Epithelial cell of prostate (primary cell): Measurements from ENCODE around the gene IL1RAPL2.
A peak's percentile ranks its signal among the peaks of the same experiment; 100 is the strongest.
"Not testable (repeated sequence)": the region's sequence is repeated elsewhere in the genome, so short reads cannot be mapped to it uniquely, and the experiment has no call there.

ENCODE experiments used
- DNase-seq: peaks from one replicate; pipeline ENCODE4 v3.0.0-alpha.2; 2011; ENCODE audit warnings: low read depth, low spot score
- H3K27ac ChIP-seq: fragments of 450-650 bp; 2 replicates; pipeline ENCODE4 v1.5.1; 2017; ENCODE audit warnings: mild to moderate bottlenecking

Gene IL1RAPL2

DNA sequence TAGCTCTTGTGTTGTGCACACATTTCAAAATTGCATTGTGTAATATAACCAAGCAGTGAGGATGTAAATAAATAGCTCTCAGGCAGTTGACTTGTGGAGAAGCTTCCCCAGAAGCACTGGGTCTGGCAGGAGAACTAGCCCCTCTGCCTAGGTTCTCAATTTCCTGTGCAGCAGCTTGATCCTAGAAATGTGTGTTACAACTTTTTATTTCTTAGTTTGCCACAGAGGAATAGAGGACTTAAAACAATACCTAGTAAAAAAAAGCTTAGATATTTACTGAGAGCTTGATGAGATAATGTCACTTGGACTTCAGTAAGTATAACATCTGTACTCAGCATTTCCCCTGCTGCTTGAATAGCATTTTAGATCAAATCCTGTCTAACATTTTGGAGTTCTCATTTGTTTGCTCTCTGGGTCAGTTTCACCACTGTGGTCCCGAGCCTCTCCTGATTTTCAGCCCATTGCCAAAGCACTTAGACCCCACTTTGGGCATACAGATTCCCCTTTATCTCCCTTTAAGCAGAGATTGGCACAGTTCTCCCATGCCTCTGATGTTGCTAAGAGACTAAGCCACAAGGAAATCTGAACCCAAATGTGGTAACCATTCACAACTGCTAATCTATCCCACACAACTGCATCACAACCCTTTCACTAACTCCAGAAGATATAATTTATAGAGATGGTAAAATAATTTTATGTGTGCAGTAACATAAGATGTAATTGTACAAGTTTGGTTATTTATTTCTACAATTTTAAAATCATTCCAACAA is 1158.2 kb downstream of the IL1RAPL2 start:
- no peak overlapping the region for H3K27ac ChIP-seq
- no peak for DNase-seq

- H3K27ac ChIP-seq = no peak overlapping the region
- DNase-seq = no peak
Observed at GRCh38 chrX:105725228-105725627, 1159.2 kb downstream of the IL1RAPL2 start.

DNA sequence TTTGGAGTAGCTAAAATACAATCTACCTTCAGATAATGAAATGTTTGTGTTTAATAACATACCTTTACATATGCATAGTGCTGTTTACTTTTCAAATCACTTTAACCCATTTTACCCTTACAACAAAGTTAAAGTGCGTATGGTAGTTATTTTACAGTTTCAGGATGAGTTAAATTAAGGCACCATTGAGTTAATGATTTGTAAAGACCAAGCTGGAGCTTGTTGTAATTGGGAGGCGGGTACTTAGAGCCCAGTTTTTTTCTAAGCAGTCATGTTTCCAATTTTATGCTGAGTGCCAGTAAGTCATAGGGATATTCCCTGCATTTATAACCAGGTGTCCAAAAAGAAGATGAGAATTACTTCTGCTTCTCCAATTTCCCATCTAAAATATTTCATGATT is 1172.2 kb downstream of the IL1RAPL2 start:
- no peak for DNase-seq
- no peak overlapping the region for H3K27ac ChIP-seq

- H3K27ac ChIP-seq = peak overlapping the region; percentile 29
- no peak for DNase-seq
Observed at GRCh38 chrX:105744291-105744690, 1178.3 kb downstream of the IL1RAPL2 start.

DNA sequence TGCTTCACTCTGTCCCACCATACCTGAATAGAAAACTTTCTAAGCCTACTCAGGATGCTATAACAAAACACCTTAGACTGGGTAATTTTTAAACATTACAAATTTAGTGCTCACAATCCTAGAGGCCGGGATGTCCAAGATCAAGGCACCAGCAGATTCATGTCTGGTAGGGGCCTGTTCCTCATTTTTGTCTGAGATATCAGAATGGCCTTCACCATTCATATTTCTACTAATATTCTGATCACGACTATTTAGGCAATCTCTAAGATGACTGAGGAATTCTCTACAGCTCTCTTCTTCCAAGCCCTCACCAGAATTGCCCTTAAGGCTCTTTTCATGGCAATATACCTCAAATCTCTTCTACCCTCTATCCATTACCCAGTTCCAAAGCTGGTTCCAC is 1178.9 kb downstream of the IL1RAPL2 start:
- peak overlapping the region; percentile 29 for H3K27ac ChIP-seq
- no peak for DNase-seq

- no peak overlapping the region for H3K27ac ChIP-seq
Observed at GRCh38 chrX:105745863-105746262, 1179.9 kb downstream of the IL1RAPL2 start.

DNA sequence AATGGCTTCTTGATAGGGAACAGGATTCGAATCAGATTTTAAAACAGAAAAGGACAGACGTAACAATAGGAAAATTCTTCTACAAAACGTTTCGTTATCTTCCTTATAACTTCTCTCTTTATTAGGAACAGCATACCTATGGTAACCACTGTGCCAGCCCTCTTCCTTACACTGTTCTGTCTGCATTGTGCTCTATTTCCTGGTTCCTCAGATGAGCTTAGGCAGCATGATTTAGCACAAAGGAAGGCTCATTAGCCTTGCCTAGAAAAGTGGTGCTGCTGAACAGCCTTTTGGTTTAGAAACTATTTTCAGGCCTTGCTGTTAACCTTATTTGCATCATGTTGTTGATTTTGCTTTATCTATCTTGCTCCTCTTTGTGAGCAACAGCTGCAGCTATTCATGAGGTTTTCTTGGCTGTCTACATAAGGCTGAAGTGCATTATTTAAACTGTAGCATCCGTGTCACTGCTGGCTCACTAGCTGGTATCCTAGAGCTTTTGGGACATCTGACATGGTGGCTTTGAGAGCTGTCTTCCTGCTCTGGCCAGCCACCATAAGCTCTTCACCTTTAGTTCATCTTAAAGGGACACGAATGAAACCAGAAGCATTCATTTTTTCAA is 1186.4 kb downstream of the IL1RAPL2 start:
- no peak for DNase-seq
- no peak overlapping the region for H3K27ac ChIP-seq

More at GRCh38 chrX:105745863-105746262, 1179.9 kb downstream of the IL1RAPL2 start:
- DNase-seq = no peak

- no peak for DNase-seq
- no peak overlapping the region for H3K27ac ChIP-seq
Observed at GRCh38 chrX:105753411-105753810, 1187.4 kb downstream of the IL1RAPL2 start.

- no peak for DNase-seq
- H3K27ac ChIP-seq = no peak overlapping the region
Observed at GRCh38 chrX:105754286-105754964, 1188.4 kb downstream of the IL1RAPL2 start.

- H3K27ac ChIP-seq = no peak overlapping the region
- no peak for DNase-seq
Observed at GRCh38 chrX:105755109-105755508, 1189.1 kb downstream of the IL1RAPL2 start.

DNA sequence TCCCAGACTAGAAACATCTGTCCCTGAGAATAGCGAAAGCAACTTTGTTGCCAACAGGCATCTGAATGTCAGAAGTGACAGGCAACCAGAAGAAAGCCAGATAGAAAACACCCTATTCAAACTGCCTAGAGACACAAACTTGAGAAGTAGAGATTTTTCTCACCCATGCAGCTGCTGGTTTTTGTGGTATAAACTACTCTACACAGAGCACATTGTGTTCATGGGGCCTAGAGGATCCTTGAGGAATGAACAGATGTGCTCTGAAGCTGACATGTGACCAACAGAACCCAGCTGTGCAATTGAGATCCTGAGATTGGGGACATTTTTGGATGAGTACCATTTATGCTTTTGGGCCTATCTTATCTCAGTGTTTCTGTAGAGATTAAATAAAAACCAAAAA is 1192.8 kb downstream of the IL1RAPL2 start:
- DNase-seq = no peak
- H3K27ac ChIP-seq = no peak overlapping the region

DNA sequence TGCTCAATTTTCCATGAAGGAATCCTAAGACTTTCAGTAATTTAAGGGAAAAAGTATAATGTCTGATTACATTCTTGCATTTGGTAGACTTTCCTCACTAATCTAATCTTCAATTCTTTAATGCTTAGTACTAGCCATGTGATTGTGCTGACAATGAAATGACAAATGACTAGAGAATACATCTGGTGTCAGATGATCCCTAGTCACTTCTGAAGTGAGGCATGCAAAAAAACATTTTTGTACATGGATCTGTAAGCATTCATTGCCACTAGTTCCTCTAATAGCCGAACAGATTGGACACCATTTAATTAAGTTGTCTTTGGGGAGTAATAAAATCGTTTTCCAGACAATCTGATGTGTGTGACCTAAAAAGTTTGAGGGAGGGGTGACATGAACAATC is 1193.6 kb downstream of the IL1RAPL2 start:
- DNase-seq = no peak
- no peak overlapping the region for H3K27ac ChIP-seq

DNA sequence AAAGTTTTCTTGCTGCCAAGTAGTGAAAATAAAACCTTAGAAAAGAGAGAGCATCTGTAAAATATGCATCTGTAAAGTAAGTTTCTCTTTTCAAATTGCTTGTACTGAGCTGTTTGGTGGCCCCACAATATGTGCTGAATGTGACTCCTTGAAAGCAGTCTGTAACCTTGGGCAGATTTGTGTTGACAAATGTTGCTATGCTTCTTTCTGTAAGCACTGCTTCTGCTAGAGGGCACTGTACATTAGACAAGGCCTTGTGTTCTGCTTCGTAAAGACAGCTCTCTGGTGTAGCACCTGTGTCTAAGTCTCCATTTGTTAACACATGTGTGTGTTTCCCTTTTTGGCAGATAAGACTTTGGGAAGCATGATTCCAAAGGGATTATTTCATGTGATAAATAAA is 1199.7 kb downstream of the IL1RAPL2 start:
- no peak overlapping the region for H3K27ac ChIP-seq
- no peak for DNase-seq

- no peak for DNase-seq
Observed at GRCh38 chrX:105773801-105774200, 1207.8 kb downstream of the IL1RAPL2 start.

DNA sequence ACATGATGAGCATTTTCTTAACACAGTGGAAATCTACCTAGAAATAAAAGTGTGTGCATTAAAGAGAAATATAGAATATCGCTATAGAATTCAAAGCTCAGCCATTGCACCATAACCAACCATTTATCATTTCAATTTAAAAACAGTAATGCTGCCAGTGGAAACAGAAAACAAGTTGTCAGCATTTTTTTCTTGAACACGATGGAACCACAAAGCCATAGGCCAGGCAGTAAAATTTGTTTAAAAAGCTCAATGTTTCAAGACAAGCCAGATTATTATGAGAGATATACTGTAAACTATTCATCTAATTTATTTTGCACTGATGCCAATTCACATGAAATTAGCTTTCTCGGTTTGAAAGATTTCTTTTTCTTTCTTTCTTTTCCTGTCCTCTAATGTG is 1209.7 kb downstream of the IL1RAPL2 start:
- no peak for DNase-seq
- H3K27ac ChIP-seq = no peak overlapping the region

More at GRCh38 chrX:105773801-105774200, 1207.8 kb downstream of the IL1RAPL2 start:
- H3K27ac ChIP-seq = no peak overlapping the region

DNA sequence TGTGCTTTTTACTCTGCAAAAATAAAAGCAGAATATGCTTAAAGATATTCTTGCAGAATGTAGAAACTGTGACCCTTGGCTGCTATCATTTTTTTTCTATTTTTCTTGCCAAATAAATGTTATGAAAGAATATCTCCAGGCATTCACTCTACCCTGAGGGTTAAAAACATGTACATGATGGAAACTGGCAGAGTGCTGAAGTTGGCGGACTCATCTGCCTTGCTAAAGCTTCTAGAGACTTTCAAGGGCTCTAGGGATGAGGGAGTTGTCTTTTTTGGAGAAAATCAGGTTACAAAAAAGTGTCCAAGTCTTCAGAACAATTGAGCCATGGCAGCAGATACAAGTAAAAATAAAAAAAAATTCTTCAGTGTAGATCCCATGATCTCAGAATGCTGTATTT is 1215.8 kb downstream of the IL1RAPL2 start:
- DNase-seq = no peak
- H3K27ac ChIP-seq = no peak overlapping the region

DNA sequence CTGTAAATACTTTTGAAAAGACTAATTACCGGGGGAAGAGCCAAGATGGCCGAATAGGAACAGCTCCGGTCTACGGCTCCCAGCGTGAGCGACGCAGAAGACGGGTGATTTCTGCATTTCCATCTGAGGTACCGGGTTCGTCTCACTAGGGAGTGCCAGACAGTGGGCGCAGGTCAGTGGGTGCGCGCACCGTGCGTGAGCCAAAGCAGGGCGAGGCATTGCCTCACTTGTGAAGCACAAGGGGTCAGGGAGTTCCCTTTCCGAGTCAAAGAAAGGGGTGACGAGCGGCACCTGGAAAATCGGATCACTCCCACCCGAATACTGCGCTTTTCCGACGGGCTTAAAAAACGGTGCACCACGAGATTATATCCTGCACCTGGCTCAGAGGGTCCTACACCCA is 1230.9 kb downstream of the IL1RAPL2 start:
- H3K27ac ChIP-seq, DNase-seq: not testable (repeated sequence)

GRCh38 chrX:105803891-105804290 is 1237.9 kb downstream of the IL1RAPL2 start:
- no peak overlapping the region for H3K27ac ChIP-seq
- no peak for DNase-seq

DNA sequence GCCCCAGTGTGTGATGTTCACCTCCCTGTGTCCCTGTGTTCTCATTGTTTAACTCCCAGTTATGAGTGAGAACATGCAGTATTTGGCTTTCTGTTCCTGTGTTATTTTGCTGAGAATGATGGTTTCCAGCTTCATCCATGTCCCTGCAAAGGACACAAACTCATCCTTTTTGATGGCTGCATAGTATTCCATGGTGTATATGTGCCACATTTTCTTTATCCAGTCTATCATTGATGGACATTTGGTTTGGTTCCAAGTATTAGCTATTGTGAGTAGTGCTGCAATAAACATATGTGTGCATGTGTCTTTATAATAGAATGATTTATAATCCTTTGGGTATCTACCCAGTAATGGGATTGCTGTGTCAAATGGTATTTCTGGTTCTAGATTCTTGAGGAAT is 1239.7 kb downstream of the IL1RAPL2 start:
- H3K27ac ChIP-seq, DNase-seq: not testable (repeated sequence)

- DNase-seq = no peak
- H3K27ac ChIP-seq = no peak overlapping the region
Observed at GRCh38 chrX:105816517-105816916, 1250.5 kb downstream of the IL1RAPL2 start.
